Keratinocyte (primary cell): ENCODE measurements around the gene CCR6. TPM values are rescaled to one million over a fixed set of nuclear protein-coding genes. Genes with fewer than 3 reads are reported as not detected.

Experiments used
- DNase-seq: peaks from one replicate; pipeline ENCODE4 v3.0.0-alpha.2; 2011; ENCODE audit warnings: low read depth, missing footprints, low spot score
- FAIRE-seq: peaks from 2 replicates; lab custom pipeline; 2011; peaks lifted over from hg19 to GRCh38; lab: Jason Lieb, UNC
- H2AFZ ChIP-seq: 2 replicates; pipeline ENCODE4 v1.6.0; 2012; ENCODE audit warnings: low read length, control low read depth, inconsistent platforms; ENCODE audit not compliant: control insufficient read depth
- H3K27ac ChIP-seq: 2 replicates; pipeline ENCODE4 v1.5.1; 2011; ENCODE audit warnings: low read length; ENCODE audit not compliant: control insufficient read depth, insufficient read depth
- H3K27me3 ChIP-seq: 3 replicates; pipeline ENCODE4 v1.6.0; 2011; ENCODE audit warnings: low read length; ENCODE audit not compliant: control insufficient read depth, insufficient read depth; ENCODE audit errors: extremely low read depth
- H3K36me3 ChIP-seq, 2 experiments: 2 replicates in 1 of 2; 3 replicates in 1 of 2; pipeline ENCODE4 v1.5.1; 2011; ENCODE audit warnings: low read length in 2 of 2, mild to moderate bottlenecking in 1 of 2; ENCODE audit not compliant: control insufficient read depth in 2 of 2, insufficient read depth in 2 of 2; ENCODE audit errors: extremely low read depth in 1 of 2
- H3K4me1 ChIP-seq: 3 replicates; pipeline ENCODE4 v1.5.1; 2011; ENCODE audit warnings: low read length; ENCODE audit not compliant: control insufficient read depth, insufficient read depth; ENCODE audit errors: extremely low read depth
- H3K4me2 ChIP-seq: 3 replicates; pipeline ENCODE4 v1.6.0; 2011; ENCODE audit warnings: low read depth, low read length; ENCODE audit not compliant: control insufficient read depth, insufficient read depth; ENCODE audit errors: extremely low read depth
- H3K4me3 ChIP-seq, 3 experiments: fragments of 200-600 bp in 1 of 3; sonication (generic) in 1 of 3; 2 replicates in 2 of 3; 3 replicates in 1 of 3; pipeline ENCODE4 v1.5.1; 2011 to 2016; ENCODE audit warnings: low read length in 3 of 3, mild to moderate bottlenecking in 3 of 3, control low read depth in 2 of 3, inconsistent platforms in 1 of 3, low read depth in 1 of 3, mixed read lengths in 1 of 3, mixed run types in 1 of 3, moderate library complexity in 1 of 3; ENCODE audit not compliant: control insufficient read depth in 2 of 3, insufficient read depth in 2 of 3; ENCODE audit errors: extremely low read depth in 1 of 3
- H3K79me2 ChIP-seq: 2 replicates; pipeline ENCODE4 v1.6.0; 2012; ENCODE audit warnings: low read length; ENCODE audit not compliant: control insufficient read depth, insufficient read depth
- H3K9ac ChIP-seq: 3 replicates; pipeline ENCODE4 v1.6.0; 2011; ENCODE audit warnings: low read length; ENCODE audit not compliant: control insufficient read depth, insufficient read depth; ENCODE audit errors: extremely low read depth
- H3K9me1 ChIP-seq: 3 replicates; pipeline ENCODE4 v1.6.0; 2011; ENCODE audit warnings: low read length; ENCODE audit not compliant: control insufficient read depth, insufficient read depth; ENCODE audit errors: extremely low read depth
- H3K9me3 ChIP-seq: 2 replicates; pipeline ENCODE4 v1.5.1; 2012; ENCODE audit warnings: low read depth, low read length; ENCODE audit not compliant: control insufficient read depth
- H4K20me1 ChIP-seq: 3 replicates; pipeline ENCODE4 v1.6.0; 2011; ENCODE audit warnings: low read length; ENCODE audit not compliant: control insufficient read depth, insufficient read depth; ENCODE audit errors: extremely low read depth
- CTCF ChIP-seq, 3 experiments: IDR thresholded peaks in 1 of 3; conservative IDR thresholded peaks in 1 of 3; optimal IDR thresholded peaks in 1 of 3; 2 replicates in 2 of 3; 3 replicates in 1 of 3; pipeline versions ENCODE3 to v1.5.1; 2011; ENCODE audit warnings: low read length in 3 of 3, mild to moderate bottlenecking in 3 of 3, moderate library complexity in 2 of 3, control low read depth in 1 of 3, inconsistent platforms in 1 of 3; ENCODE audit not compliant: insufficient read depth in 2 of 3; ENCODE audit errors: extremely low read depth in 1 of 3
- EZH2 ChIP-seq: IDR thresholded peaks from one replicate; pipeline ENCODE4 v1.6.1; 2012; ENCODE audit warnings: inconsistent platforms, mild to moderate bottlenecking, low read length, moderate library complexity
- dilution Hi-C: fragments of 300-500 bp; cut with MboI; formaldehyde crosslinking; loops from one replicate; pipeline ENCODE4 v1.7.0; 2020; ENCODE audit warnings: low sequenced_read_pairs; ENCODE audit not compliant: extremely low pct_ligation_motif_present
- polyA plus RNA-seq, 5 experiments: library from polyadenylated mRNA; depleted of rRNA in 3 of 5; stranded (reverse) in 3 of 5; stranded (forward) in 1 of 5; unstranded in 1 of 5; fragments of >200 nt; gene quantifications; 1 replicate in 1 of 5; 2 replicates in 3 of 5; 3 replicates in 1 of 5; pipeline versions ENCODE4 v1.2.1 to v1.2.3, GENCODE V29; 2011 to 2012; ENCODE audit warnings: missing spikeins in 2 of 5, low read depth in 1 of 5, low replicate concordance in 1 of 5

CCR6 gene
- polyA plus RNA-seq, 1 donor (not counting 4 experiments of a cell fraction or from before 2014, with no cell fraction given), result not detected

GRCh38 chr6:167161851-167162467 is 39.1 kb downstream of the CCR6 start:
- H3K4me2 ChIP-seq, result no peak overlapping the region
- no peak overlapping the region for H2AFZ ChIP-seq
- TF ChIP-seq EZH2, result no peak
- TF ChIP-seq CTCF (optimal IDR thresholded peaks at IDR 0.05 in 1 of 3, IDR thresholded peaks at IDR 0.05 in 1 of 3, conservative IDR thresholded peaks at IDR 0.05 in 1 of 3; ENCODE audit: extremely low read depth in 1 of 3, insufficient read depth in 2 of 3, low read length in 3 of 3), result no peak
- no peaks in the 10 kb centered on the region for H3K79me2 ChIP-seq
- no peak overlapping the region for H3K27ac ChIP-seq
- no peak overlapping the region for H3K9ac ChIP-seq
- dilution Hi-C loops, result no loop called here
- no peaks in the 10 kb centered on the region for H3K9me1 ChIP-seq
- no peaks in the 10 kb centered on the region for H4K20me1 ChIP-seq
- no peak overlapping the region for H3K4me3 ChIP-seq
- H3K9me3 ChIP-seq, result no peaks in the 10 kb centered on the region
- H3K27me3 ChIP-seq, result no peaks in the 10 kb centered on the region
- H3K36me3 ChIP-seq, result no peaks in the 10 kb centered on the region
- no peak for DNase-seq
- FAIRE-seq, result no peak
- no peaks in the 10 kb centered on the region for H3K4me1 ChIP-seq

- Histone ChIP-seq H2AFZ (no peak overlapping the region), H3K79me2 (no peaks in the 10 kb centered on the region), H4K20me1 (no peaks in the 10 kb centered on the region), H3K9ac (no peak overlapping the region), H3K4me1 (no peaks in the 10 kb centered on the region), H3K4me2 (no peak overlapping the region), H3K9me1 (no peaks in the 10 kb centered on the region), H3K27ac (no peak overlapping the region), H3K36me3 (no peaks in the 10 kb centered on the region), H3K27me3 (no peaks in the 10 kb centered on the region), H3K4me3 (no peak overlapping the region), H3K9me3 (no peaks in the 10 kb centered on the region)
- no peak for FAIRE-seq
- dilution Hi-C loops, result no loop called here
- no peak for DNase-seq
- no peak for TF ChIP-seq EZH2
- TF ChIP-seq CTCF (optimal IDR thresholded peaks at IDR 0.05 in 1 of 3, IDR thresholded peaks at IDR 0.05 in 1 of 3, conservative IDR thresholded peaks at IDR 0.05 in 1 of 3; ENCODE audit: extremely low read depth in 1 of 3, insufficient read depth in 2 of 3, low read length in 3 of 3), result no peak
Observed at GRCh38 chr6:167162591-167162990, 39.7 kb downstream of the CCR6 start.
